ENCODE data around the gene EYS. TPM values are rescaled to one million over a fixed set of nuclear protein-coding genes. Genes with fewer than 3 reads are reported as not detected.
"Not testable (repeated sequence)": the region's sequence is repeated elsewhere in the genome, so short reads cannot be mapped to it uniquely, and the experiment has no call there.

EYS gene
- total RNA-seq, 2 experiments from 2014 or later: not detected

GRCh38 chr6:63805345-63805744, 1901.7 kb downstream of the EYS start:
- peaks cover 8% of the 10 kb centered on the region for H3K27me3 Mint-ChIP-seq (ENCODE audit: low read depth)
- CTCF ChIA-PET: interaction anchor here (1.2 kb wide), 1 partner anchor 11 kb away, joined by 4 read pairs; no protein-coding TSS in a partner anchor
- no peak overlapping the region for H3K4me3 Mint-ChIP-seq
- DNase-seq: no peak
- H3K27ac Mint-ChIP-seq: no peak overlapping the region
- no peaks in the 10 kb centered on the region for H3K36me3 Mint-ChIP-seq (ENCODE audit: low read depth)
- H3K4me1 Mint-ChIP-seq (ENCODE audit: low read depth): no peaks in the 10 kb centered on the region
- intact Hi-C loops (cut with micrococcal nuclease): no loop called here
- no peaks in the 10 kb centered on the region for H3K9me3 Mint-ChIP-seq

DNA sequence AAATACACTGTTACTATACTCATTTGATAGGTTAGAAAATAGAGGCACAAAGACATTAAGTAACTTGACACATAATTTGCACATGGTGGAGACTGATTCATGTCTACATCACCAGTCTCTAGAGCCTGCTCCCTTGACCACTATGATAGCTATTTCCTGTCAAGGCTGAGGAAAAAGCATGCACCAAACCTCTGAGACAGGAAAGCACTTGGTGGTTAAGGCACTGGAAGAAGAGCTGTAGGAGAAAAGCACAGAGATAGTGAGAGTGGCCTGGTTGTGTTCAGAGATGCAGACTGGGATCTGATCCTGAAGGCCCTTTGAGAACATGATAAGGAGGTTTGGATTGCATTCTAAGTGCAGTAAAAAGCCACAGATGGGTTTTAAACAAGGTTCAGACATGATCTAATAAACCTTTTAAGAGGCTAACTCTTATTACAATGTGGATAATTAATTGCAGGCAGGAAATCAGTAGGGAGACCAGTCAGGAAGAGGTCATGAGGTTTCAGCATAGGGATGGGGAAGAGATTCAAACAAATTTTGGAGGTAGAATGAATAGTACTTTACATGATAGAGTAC, 1902.6 kb downstream of the EYS start:
- CTCF ChIA-PET: no interaction called here
- intact Hi-C loops (cut with micrococcal nuclease): no loop called here

DNA sequence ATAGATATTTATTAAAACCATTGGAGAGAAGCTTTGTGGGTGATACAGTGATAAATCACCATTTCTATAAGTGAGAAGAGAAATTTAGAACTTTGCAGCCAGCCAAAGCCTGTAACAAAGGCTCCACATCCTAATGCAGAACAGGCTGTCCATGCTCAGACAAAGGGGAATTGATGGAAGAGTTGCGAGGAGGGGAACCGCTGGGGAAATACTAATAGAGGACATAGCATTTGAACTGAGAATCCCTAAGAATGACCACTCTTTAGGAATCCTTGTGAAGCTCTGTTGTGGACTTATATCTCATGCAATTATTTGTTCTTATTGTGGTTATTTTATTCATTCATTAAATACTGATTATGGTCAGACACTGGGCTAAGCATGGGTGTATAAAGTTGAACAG, 1903.7 kb downstream of the EYS start:
- no peaks in the 10 kb centered on the region for H3K9me3 Mint-ChIP-seq
- no peak for DNase-seq
- CTCF ChIA-PET: no interaction called here
- no peaks in the 10 kb centered on the region for H3K4me1 Mint-ChIP-seq (ENCODE audit: low read depth)
- H3K27me3 Mint-ChIP-seq (ENCODE audit: low read depth): peaks cover 9% of the 10 kb centered on the region
- no peak overlapping the region for H3K4me3 Mint-ChIP-seq
- intact Hi-C loops (cut with micrococcal nuclease): no loop called here
- no peak overlapping the region for H3K27ac Mint-ChIP-seq
- H3K36me3 Mint-ChIP-seq (ENCODE audit: low read depth): no peaks in the 10 kb centered on the region

More for the DNA sequence above, 1902.6 kb downstream of the EYS start:
- Mint-ChIP-seq H3K9me3 (no peaks in the 10 kb centered on the region), H3K27ac (no peak overlapping the region), H3K4me1 (ENCODE audit: low read depth) (no peaks in the 10 kb centered on the region), H3K27me3 (ENCODE audit: low read depth) (peaks cover 9% of the 10 kb centered on the region), H3K4me3 (no peak overlapping the region), H3K36me3 (ENCODE audit: low read depth) (no peaks in the 10 kb centered on the region)
- DNase-seq: no peak

- Mint-ChIP-seq H3K4me1 (ENCODE audit: low read depth) (no peaks in the 10 kb centered on the region), H3K4me3 (no peak overlapping the region), H3K27me3 (ENCODE audit: low read depth) (peaks cover 9% of the 10 kb centered on the region), H3K9me3 (no peaks in the 10 kb centered on the region), H3K36me3 (ENCODE audit: low read depth) (no peaks in the 10 kb centered on the region), H3K27ac (no peak overlapping the region)
- no peak for DNase-seq
- CTCF ChIA-PET: interaction anchor here (0.6 to 1.7 kb wide), 2 partner anchors 450 to 1755 kb away, joined by 3 to 10 read pairs; no protein-coding TSS in a partner anchor
- intact Hi-C loops (cut with micrococcal nuclease): loop anchor here (1.0 kb wide), 1 partner anchor 450 kb away; no protein-coding TSS in a partner anchor
Observed at GRCh38 chr6:63802606-63803206, 1904.3 kb downstream of the EYS start.

- H3K4me1 Mint-ChIP-seq (ENCODE audit: low read depth); H3K27me3 Mint-ChIP-seq (ENCODE audit: low read depth); H3K4me3 Mint-ChIP-seq; CTCF ChIA-PET; H3K9me3 Mint-ChIP-seq; intact Hi-C loops (cut with micrococcal nuclease); DNase-seq; H3K36me3 Mint-ChIP-seq (ENCODE audit: low read depth); H3K27ac Mint-ChIP-seq: not testable (repeated sequence)
Observed at GRCh38 chr6:63800386-63800785, 1906.6 kb downstream of the EYS start.

DNA sequence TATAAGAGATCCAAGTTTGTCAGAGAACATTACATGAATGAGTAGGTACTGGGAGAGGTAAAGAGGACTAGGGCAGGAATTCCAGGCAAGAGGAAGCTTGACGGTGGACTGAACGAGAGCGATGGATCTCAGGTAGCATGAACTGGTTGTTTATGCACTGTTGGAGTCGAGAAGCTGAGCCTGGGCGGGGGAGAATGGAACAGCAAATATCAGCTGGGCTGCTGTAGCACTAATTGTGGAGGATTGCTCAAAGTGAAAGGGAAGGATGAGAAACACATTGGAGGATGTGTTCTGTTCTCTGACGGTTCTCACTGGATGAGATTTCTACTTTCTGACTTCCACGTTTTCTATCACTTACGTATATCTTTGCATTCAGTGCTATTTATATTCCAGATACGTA, 1907.2 kb downstream of the EYS start:
- no peak overlapping the region for H3K4me3 Mint-ChIP-seq
- intact Hi-C loops (cut with micrococcal nuclease): no loop called here
- CTCF ChIA-PET: no interaction called here

GRCh38 chr6:63799313-63799712, 1907.7 kb downstream of the EYS start:
- CTCF ChIA-PET: no interaction called here
- no peaks in the 10 kb centered on the region for H3K4me1 Mint-ChIP-seq (ENCODE audit: low read depth)
- H3K4me3 Mint-ChIP-seq: no peak overlapping the region
- intact Hi-C loops (cut with micrococcal nuclease): no loop called here
- no peak for DNase-seq
- no peaks in the 10 kb centered on the region for H3K36me3 Mint-ChIP-seq (ENCODE audit: low read depth)
- H3K9me3 Mint-ChIP-seq: no peaks in the 10 kb centered on the region
- H3K27me3 Mint-ChIP-seq (ENCODE audit: low read depth): peaks cover 9% of the 10 kb centered on the region
- H3K27ac Mint-ChIP-seq: no peak overlapping the region

More for the DNA sequence above, 1907.2 kb downstream of the EYS start:
- Mint-ChIP-seq H3K27ac (no peak overlapping the region), H3K4me1 (ENCODE audit: low read depth) (no peaks in the 10 kb centered on the region), H3K9me3 (no peaks in the 10 kb centered on the region), H3K27me3 (ENCODE audit: low read depth) (peaks cover 9% of the 10 kb centered on the region), H3K36me3 (ENCODE audit: low read depth) (no peaks in the 10 kb centered on the region)
- no peak for DNase-seq

GRCh38 chr6:63798378-63798777, 1908.6 kb downstream of the EYS start:
- DNase-seq: no peak
- intact Hi-C loops (cut with micrococcal nuclease): no loop called here
- Mint-ChIP-seq H3K4me3 (no peak overlapping the region), H3K27me3 (ENCODE audit: low read depth) (peaks cover 9% of the 10 kb centered on the region), H3K4me1 (ENCODE audit: low read depth) (no peaks in the 10 kb centered on the region), H3K36me3 (ENCODE audit: low read depth) (no peaks in the 10 kb centered on the region), H3K27ac (no peak overlapping the region), H3K9me3 (no peaks in the 10 kb centered on the region)
- CTCF ChIA-PET: no interaction called here

GRCh38 chr6:63797721-63798120, 1909.3 kb downstream of the EYS start:
- DNase-seq: no peak
- H3K27ac Mint-ChIP-seq: no peak overlapping the region
- CTCF ChIA-PET: no interaction called here
- peaks cover 9% of the 10 kb centered on the region for H3K27me3 Mint-ChIP-seq (ENCODE audit: low read depth)
- H3K4me3 Mint-ChIP-seq: no peak overlapping the region
- intact Hi-C loops (cut with micrococcal nuclease): no loop called here
- H3K9me3 Mint-ChIP-seq: no peaks in the 10 kb centered on the region
- H3K4me1 Mint-ChIP-seq (ENCODE audit: low read depth): no peaks in the 10 kb centered on the region
- H3K36me3 Mint-ChIP-seq (ENCODE audit: low read depth): no peaks in the 10 kb centered on the region

DNA sequence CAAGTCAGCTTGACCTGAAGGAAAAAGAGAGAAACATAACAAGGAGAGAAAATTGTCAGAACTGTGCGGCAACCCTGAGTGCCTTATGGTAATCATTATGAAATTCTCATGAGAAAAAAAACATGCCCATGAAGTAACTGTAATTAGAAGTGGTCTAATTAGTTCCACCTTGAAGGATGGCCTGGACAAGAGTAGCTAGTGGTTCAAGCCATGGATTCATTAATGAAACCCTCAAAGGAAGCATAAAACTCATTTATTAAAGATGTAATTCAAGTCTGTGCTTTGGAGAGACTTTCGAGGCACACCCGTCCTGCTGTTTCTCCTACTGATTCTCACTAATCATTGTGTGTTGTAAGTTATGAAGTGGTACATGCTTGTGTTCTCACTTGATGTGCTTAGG, 1911.2 kb downstream of the EYS start:
- no peak overlapping the region for H3K27ac Mint-ChIP-seq

DNA sequence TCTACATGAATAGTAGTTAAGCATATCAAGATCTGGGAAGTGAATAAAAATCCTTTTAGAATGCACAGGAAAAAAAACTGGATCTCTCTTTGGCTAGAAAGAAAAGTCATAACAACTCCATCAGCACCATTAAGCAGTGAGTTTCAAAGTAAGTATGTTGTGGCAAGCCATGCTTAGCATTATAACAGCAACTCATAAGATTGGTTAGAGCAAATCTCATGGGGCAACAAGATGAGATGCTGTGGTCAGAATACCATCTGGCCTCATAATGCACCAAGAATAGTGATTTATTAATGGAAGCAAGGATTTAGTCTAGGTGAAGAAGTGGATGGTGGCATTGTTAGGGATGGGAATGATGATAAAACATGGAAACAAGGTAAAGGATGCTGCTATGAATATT, 1912.0 kb downstream of the EYS start:
- CTCF ChIA-PET: interaction anchor here (0.8 kb wide), 1 partner anchor 197 kb away, joined by 4 read pairs; no protein-coding TSS in a partner anchor
- H3K27me3 Mint-ChIP-seq (ENCODE audit: low read depth): peaks cover 2% of the 10 kb centered on the region
- no peak for DNase-seq
- H3K36me3 Mint-ChIP-seq (ENCODE audit: low read depth): no peaks in the 10 kb centered on the region
- H3K27ac Mint-ChIP-seq: no peak overlapping the region
- intact Hi-C loops (cut with micrococcal nuclease): no loop called here
- H3K4me3 Mint-ChIP-seq: no peak overlapping the region
- H3K9me3 Mint-ChIP-seq: no peaks in the 10 kb centered on the region
- H3K4me1 Mint-ChIP-seq (ENCODE audit: low read depth): no peaks in the 10 kb centered on the region

More for the DNA sequence above, 1911.2 kb downstream of the EYS start:
- intact Hi-C loops (cut with micrococcal nuclease): no loop called here
- H3K4me3 Mint-ChIP-seq: no peak overlapping the region
- CTCF ChIA-PET: no interaction called here
- H3K27me3 Mint-ChIP-seq (ENCODE audit: low read depth): peaks cover 3% of the 10 kb centered on the region
- no peaks in the 10 kb centered on the region for H3K4me1 Mint-ChIP-seq (ENCODE audit: low read depth)
- no peaks in the 10 kb centered on the region for H3K9me3 Mint-ChIP-seq
- no peak for DNase-seq
- no peaks in the 10 kb centered on the region for H3K36me3 Mint-ChIP-seq (ENCODE audit: low read depth)

DNA sequence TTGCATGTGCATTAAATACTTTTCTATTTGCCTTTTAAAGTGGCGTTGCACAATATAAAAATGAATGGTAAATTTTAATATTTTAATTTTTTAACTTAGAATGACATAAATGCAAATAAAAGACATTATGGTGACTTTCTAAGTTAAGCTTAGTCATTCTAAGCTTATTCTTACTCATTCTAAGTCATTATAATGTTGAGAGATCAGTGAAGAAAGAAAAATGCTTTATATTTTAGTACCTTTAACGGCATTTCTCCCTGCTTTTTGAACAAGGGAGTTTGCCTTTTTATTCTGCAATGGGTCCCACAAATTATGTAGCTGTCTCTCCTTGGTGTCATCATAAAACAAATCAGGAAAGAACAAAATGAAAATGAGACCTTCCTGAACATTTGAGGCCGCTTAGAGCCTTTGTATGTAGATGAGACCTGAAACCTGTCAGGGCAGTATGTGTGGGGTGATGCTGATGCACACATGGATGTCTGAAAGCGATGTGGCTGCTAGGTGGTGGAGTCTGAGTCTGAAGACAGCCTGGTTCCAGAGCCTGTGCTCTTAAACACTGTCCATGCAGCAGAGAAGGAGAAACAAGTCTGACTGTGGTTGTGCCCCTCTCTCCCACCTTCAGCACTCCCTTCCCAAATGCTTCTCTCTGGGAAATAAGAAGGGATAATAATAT, 1913.4 kb downstream of the EYS start:
- intact Hi-C loops (cut with micrococcal nuclease): no loop called here
- H3K27me3 Mint-ChIP-seq (ENCODE audit: low read depth): no peaks in the 10 kb centered on the region
- DNase-seq: no peak
- H3K9me3 Mint-ChIP-seq: no peaks in the 10 kb centered on the region
- H3K27ac Mint-ChIP-seq: no peak overlapping the region
- H3K36me3 Mint-ChIP-seq (ENCODE audit: low read depth): no peaks in the 10 kb centered on the region
- H3K4me3 Mint-ChIP-seq: no peak overlapping the region
- no peaks in the 10 kb centered on the region for H3K4me1 Mint-ChIP-seq (ENCODE audit: low read depth)
- CTCF ChIA-PET: no interaction called here

All from activated naive CD4-positive, alpha-beta T cell treated with anti-CD3 and anti-CD28 coated beads for 36 hours (primary cell).